Mucosa of descending colon (tissue), 3 donors: Measurements from ENCODE around the gene UQCR10. TPM values are rescaled to one million over a fixed set of nuclear protein-coding genes. Genes with fewer than 3 reads are reported as not detected.

ENCODE experiments used
- ATAC-seq: fragments of 200-7000 bp; cut with Tn5 transposase; one replicate; pipeline ENCODE4 v1.9.1; 2020; ENCODE audit warnings: mild to moderate bottlenecking, moderate library complexity
- DNase-seq, 3 donors: peaks; one replicate each; pipeline ENCODE4 v3.0.0-alpha.2; 2020
- H3K36me3 ChIP-seq: fragments of 200-600 bp; one replicate; pipeline ENCODE4 v1.8.0; 2021; ENCODE audit warnings: low read depth, mild to moderate bottlenecking
- H3K4me1 ChIP-seq: fragments of 200-600 bp; one replicate; pipeline ENCODE4 v1.8.0; 2021; ENCODE audit warnings: low read depth, mild to moderate bottlenecking
- H3K4me3 ChIP-seq: fragments of 200-600 bp; one replicate; pipeline ENCODE4 v1.8.0; 2021; ENCODE audit warnings: mild to moderate bottlenecking
- H3K9me3 ChIP-seq: fragments of 200-600 bp; one replicate; pipeline ENCODE4 v1.8.0; 2021; ENCODE audit warnings: mild to moderate bottlenecking
- intact Hi-C, 2 donors: fragments of 100-400 bp; cut with DNase I in 1 of 2; cut with micrococcal nuclease in 1 of 2; formaldehyde crosslinking; loops; one replicate each; pipeline versions ENCODE4 v1.11.0 to v1.11.1; 2022; cut with DNase I, micrococcal nuclease
- total RNA-seq, 3 donors: library from RNA; stranded (reverse); fragmentation: NEBNext Ultra II Directional in 2 of 3; extraction: Animal tissue kit (Norgen Biotek cat#: 25700) in 2 of 3; gene quantifications; one replicate each; pipeline versions ENCODE4 v1.2.1 to v1.2.4, GENCODE V29; 2021 to 2023
- TF ChIP-seq, protein P1 (sequence below): fragments of 200-600 bp; IDR thresholded peaks from one replicate; pipeline ENCODE4 v1.8.0; 2022; ENCODE audit warnings: antibody characterized with exemption, mild to moderate bottlenecking
- donor health status: DM: no; HTN: no; CAD: no; lungs with moderate emphysema.
- donor health status: DM: no; HTN: no; CAD: no.
- donor health status: DM: no; HTN: yes; CAD: no.

The UQCR10 gene
- total RNA-seq, 3 donors from 2014 or later = 102 to 178 (median 154) TPM

DNA sequence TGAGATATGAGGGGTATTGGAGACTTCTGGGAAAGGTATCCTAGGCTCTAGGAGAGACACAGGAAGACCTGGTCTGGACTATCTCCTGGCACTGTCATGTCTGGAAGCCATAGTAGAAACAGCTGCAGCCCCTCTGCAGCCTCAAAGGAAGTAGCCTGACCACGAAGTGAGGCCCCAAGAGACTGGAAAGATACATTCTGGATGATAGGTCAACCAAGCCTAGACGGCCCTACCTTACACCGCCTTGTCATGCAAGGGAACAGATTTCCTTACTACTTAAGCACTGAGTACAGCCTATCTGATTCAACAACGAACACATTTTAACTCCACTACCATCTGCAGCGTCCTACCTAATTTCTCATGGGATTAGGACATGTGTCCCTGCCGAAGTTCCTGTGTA is 31.1 kb downstream of the UQCR10 start:
- ATAC-seq (no peak), DNase-seq (no peak)
- intact Hi-C loops = no loop called here
- TF ChIP-seq, protein P1, sequence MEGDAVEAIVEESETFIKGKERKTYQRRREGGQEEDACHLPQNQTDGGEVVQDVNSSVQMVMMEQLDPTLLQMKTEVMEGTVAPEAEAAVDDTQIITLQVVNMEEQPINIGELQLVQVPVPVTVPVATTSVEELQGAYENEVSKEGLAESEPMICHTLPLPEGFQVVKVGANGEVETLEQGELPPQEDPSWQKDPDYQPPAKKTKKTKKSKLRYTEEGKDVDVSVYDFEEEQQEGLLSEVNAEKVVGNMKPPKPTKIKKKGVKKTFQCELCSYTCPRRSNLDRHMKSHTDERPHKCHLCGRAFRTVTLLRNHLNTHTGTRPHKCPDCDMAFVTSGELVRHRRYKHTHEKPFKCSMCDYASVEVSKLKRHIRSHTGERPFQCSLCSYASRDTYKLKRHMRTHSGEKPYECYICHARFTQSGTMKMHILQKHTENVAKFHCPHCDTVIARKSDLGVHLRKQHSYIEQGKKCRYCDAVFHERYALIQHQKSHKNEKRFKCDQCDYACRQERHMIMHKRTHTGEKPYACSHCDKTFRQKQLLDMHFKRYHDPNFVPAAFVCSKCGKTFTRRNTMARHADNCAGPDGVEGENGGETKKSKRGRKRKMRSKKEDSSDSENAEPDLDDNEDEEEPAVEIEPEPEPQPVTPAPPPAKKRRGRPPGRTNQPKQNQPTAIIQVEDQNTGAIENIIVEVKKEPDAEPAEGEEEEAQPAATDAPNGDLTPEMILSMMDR = no peak
- no peak overlapping the region for H3K4me3 ChIP-seq
- H3K4me1 ChIP-seq = peaks cover 6% of the 10 kb centered on the region
- peaks cover 11% of the 10 kb centered on the region for H3K36me3 ChIP-seq
- no peaks in the 10 kb centered on the region for H3K9me3 ChIP-seq

DNA sequence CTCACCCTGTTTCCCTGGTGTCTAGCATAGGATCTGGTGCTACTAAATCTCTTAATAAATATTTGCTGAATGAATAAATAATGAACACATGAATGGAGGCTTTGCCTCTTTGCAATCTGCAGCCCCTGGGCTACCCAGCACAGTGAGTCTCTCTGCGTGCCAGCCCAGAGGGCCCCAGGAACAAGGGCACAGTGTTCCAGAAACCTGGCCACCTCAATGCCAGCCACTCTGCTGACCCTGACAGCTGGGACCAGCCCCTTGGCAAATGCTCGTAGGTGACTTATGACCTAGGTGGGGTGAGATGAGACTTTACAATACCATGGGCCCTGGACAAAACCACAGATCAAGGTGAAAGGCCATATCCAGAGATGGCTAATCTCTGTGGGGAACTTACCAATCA is 31.6 kb downstream of the UQCR10 start:
- Histone ChIP-seq H3K4me3 (no peak overlapping the region), H3K36me3 (peaks cover 11% of the 10 kb centered on the region), H3K4me1 (peaks cover 6% of the 10 kb centered on the region), H3K9me3 (no peaks in the 10 kb centered on the region)
- ATAC-seq (no peak), DNase-seq (no peak)
- TF ChIP-seq, protein P1 = no peak
- intact Hi-C loops = no loop called here

DNA sequence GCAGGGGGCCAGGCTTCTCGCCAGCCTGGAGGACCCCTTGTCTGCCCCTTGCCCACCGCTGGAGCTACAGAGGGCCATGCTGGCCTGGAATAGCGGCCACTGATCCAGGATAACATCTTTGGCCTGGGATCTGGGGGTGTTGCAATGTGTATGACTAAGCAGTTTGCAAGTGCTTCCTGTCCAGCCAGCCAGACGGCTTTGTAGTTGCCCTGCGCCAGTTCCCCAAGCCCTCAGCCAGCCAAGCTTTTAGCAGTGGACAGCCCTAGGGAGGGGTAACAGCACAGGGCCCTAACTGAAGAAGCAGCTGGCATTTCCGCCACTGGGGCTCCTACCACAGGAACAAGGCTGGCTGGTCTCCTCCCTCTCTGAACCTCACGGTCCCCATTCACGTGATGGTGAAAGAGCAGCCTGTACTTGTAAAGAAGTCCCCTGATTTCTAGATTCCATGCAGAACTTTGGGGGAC is 32.1 kb downstream of the UQCR10 start:
- peak; percentile 87 for ATAC-seq
- intact Hi-C loops = no loop called here
- peaks cover 11% of the 10 kb centered on the region for H3K36me3 ChIP-seq
- H3K4me1 ChIP-seq = peaks cover 6% of the 10 kb centered on the region
- H3K4me3 ChIP-seq = no peak overlapping the region
- peak; percentile 54 to 86 (median 59) for DNase-seq
- no peaks in the 10 kb centered on the region for H3K9me3 ChIP-seq
- TF ChIP-seq, protein P1 = no peak

DNA sequence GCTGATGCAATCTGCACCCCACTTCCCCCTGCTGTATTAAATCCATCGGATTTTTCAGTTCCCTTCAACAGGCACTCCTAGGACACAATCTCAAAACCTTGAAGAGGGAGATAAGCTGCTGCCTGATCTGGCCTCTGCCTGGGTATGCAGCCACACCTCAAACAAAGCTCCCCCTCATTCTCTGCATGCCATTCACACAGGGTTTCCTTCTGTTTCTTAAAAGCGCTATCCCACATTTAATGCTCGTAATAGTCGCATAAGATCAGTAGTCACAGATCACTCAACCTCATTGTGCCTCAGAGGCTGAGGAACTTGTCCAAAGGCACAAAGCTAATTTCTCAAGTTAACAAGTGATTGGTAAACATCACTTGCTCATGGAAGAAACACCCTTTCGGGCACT is 34.0 kb downstream of the UQCR10 start:
- TF ChIP-seq, protein P1 = no peak
- DNase-seq (no peak), ATAC-seq (no peak)
- no peak overlapping the region for H3K4me3 ChIP-seq
- intact Hi-C loops = no loop called here
- H3K4me1 ChIP-seq = peaks cover 6% of the 10 kb centered on the region
- H3K36me3 ChIP-seq = peaks cover 17% of the 10 kb centered on the region
- no peaks in the 10 kb centered on the region for H3K9me3 ChIP-seq

DNA sequence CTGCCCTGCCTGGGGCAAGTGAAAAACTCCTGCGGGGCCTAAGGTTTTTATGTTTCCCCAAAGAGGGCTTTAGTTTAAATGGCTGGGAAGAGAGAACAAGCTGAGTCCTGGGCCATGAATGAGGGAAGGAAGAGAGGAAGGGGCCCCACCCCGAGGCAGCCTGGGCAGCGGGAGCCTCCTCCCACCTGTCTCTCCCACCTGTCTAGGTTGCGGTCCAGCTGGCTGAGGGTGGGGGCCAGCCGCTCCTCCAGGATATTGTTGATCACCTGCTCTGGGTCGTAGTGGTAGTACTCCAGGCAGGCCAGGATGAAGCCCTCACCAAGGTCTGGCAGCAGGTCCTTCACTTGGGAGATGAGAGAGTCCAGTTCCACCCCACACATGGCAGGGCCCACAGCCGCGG is 34.6 kb downstream of the UQCR10 start:
- H3K36me3 ChIP-seq = peaks cover 17% of the 10 kb centered on the region
- no peak for DNase-seq
- H3K9me3 ChIP-seq = no peaks in the 10 kb centered on the region
- intact Hi-C loops = no loop called here
- H3K4me3 ChIP-seq = no peak overlapping the region
- TF ChIP-seq, protein P1 = no peak
- ATAC-seq = no peak
- peaks cover 6% of the 10 kb centered on the region for H3K4me1 ChIP-seq

DNA sequence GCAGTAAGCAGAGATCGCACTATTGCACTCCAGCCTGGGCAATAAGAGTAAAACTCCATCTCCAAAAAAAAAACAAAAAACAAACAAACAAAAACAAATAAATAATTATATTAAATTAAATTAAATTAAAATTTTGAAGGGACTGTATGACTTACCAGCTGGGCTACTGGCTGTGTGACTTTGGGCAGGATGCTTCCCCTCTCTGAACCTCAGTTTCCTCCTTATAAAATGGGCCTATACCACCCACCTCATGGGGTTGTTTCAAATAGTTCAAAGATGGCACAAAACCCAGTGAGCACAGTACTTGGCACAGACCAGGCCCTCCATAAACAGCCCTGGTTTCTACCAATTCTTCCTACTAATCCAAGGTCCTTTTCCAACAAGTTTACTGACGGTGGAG is 36.0 kb downstream of the UQCR10 start:
- Histone ChIP-seq H3K4me1 (peaks cover 6% of the 10 kb centered on the region), H3K36me3 (peaks cover 17% of the 10 kb centered on the region), H3K4me3 (no peak overlapping the region), H3K9me3 (no peaks in the 10 kb centered on the region)
- intact Hi-C loops = no loop called here
- TF ChIP-seq, protein P1 = no peak
- no peak for DNase-seq
- no peak for ATAC-seq
